Measurements from ENCODE around the gene ZFAND3. TPM values are rescaled to one million over a fixed set of nuclear protein-coding genes. Genes with fewer than 3 reads are reported as not detected.

ZFAND3 gene
- polyA plus RNA-seq, 1 experiment: 15.5 TPM

GRCh38 chr6:38169221-38169976 lies 349.9 kb downstream of the ZFAND3 start:
- TF ChIP-seq CTCF (IDR thresholded peaks at IDR 0.05; ENCODE audit: low read depth, low read length): no peak
- Histone ChIP-seq H3K27ac (ENCODE audit: low read depth, low read length) (no peak overlapping the region), H3K9me3 (ENCODE audit: control insufficient read depth, insufficient read depth, low read length) (no peaks in the 10 kb centered on the region), H3K4me3 (ENCODE audit: low read depth, low read length) (no peak overlapping the region), H3K27me3 (ENCODE audit: control insufficient read depth, insufficient read depth, low read length) (no peaks in the 10 kb centered on the region)
- CTCF ChIA-PET: interaction anchor here (0.6 kb wide), 1 partner anchor 480 kb away, joined by 3 read pairs; no protein-coding TSS in a partner anchor
- no peak for DNase-seq (ENCODE audit: low read depth, low spot score)
- POLR2A ChIA-PET: no interaction called here

GRCh38 chr6:38169977-38170526 lies 350.5 kb downstream of the ZFAND3 start:
- Histone ChIP-seq H3K4me3 (ENCODE audit: low read depth, low read length) (no peak overlapping the region), H3K27ac (ENCODE audit: low read depth, low read length) (no peak overlapping the region), H3K9me3 (ENCODE audit: control insufficient read depth, insufficient read depth, low read length) (no peaks in the 10 kb centered on the region; the same call in 1 of the 2 replicates), H3K27me3 (ENCODE audit: control insufficient read depth, insufficient read depth, low read length) (no peaks in the 10 kb centered on the region)
- DNase-seq (ENCODE audit: low read depth, low spot score): no peak
- CTCF ChIA-PET: interaction anchor here (0.6 kb wide), 1 partner anchor 480 kb away, joined by 3 read pairs; no protein-coding TSS in a partner anchor
- no peak for TF ChIP-seq CTCF (IDR thresholded peaks at IDR 0.05; ENCODE audit: low read depth, low read length)
- POLR2A ChIA-PET: no interaction called here

DNA sequence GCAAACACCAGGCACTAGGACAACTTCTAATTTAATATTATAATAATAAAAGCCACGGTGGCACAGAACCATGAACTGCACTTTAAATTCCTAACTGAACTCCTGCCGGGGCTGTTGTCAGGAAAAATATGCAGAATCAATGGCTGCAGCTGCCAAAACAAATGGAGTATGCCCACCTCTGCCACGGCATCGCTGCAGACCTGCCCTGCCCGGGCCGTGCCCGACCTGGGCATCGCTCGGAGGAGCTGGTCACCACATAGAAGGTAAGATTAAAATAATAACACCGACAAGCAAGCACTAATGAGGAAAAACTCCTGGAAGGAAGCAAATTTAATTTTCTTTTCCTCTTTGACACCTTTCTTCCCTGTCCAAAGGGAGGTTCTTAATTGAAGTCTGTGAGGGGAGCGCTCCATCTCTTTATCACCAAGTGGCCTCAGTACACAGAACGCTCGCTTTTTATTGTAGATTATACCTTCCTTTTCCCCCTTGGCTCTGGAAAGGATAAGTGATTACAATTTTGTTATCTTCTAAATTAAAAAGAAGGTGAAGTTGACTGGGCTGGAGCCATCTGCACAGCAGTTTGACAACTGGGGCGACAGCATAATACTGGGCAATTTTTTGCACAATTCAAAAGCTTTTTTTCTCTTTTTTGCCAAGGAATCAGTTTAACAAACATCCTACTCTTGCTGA lies 351.3 kb downstream of the ZFAND3 start:
- DNase-seq (ENCODE audit: low read depth, low spot score): no peak
- H3K27ac ChIP-seq (ENCODE audit: low read depth, low read length): no peak overlapping the region
- ChIA-PET CTCF (no interaction called here), POLR2A (no interaction called here)
- H3K27me3 ChIP-seq (ENCODE audit: control insufficient read depth, insufficient read depth, low read length): no peaks in the 10 kb centered on the region
- H3K4me3 ChIP-seq (ENCODE audit: low read depth, low read length): no peak overlapping the region
- no peaks in the 10 kb centered on the region; the same call in 1 of the 2 replicates for H3K9me3 ChIP-seq (ENCODE audit: control insufficient read depth, insufficient read depth, low read length)
- TF ChIP-seq CTCF (IDR thresholded peaks at IDR 0.05; ENCODE audit: low read depth, low read length): no peak

GRCh38 chr6:38171997-38172738 lies 352.6 kb downstream of the ZFAND3 start:
- no peaks in the 10 kb centered on the region; the same call in 1 of the 2 replicates for H3K9me3 ChIP-seq (ENCODE audit: control insufficient read depth, insufficient read depth, low read length)
- H3K27ac ChIP-seq (ENCODE audit: low read depth, low read length): no peak overlapping the region
- ChIA-PET CTCF (interaction anchor here (0.5 kb wide), 1 partner anchor 318 kb away, joined by 3 read pairs; no protein-coding TSS in a partner anchor), POLR2A (no interaction called here)
- DNase-seq (ENCODE audit: low read depth, low spot score): no peak
- no peak for TF ChIP-seq CTCF (IDR thresholded peaks at IDR 0.05; ENCODE audit: low read depth, low read length)
- no peaks in the 10 kb centered on the region for H3K27me3 ChIP-seq (ENCODE audit: control insufficient read depth, insufficient read depth, low read length)
- no peak overlapping the region for H3K4me3 ChIP-seq (ENCODE audit: low read depth, low read length)

Data from AG04450 (cell line).